Loucy (cell line): ENCODE data around the gene KLHL12.

Experiments
- CTCF ChIP-seq: fragments of 200-600 bp; sonication (generic); conservative IDR thresholded peaks from 2 replicates; pipeline ENCODE4 v1.5.1; 2014; ENCODE audit warnings: mild to moderate bottlenecking, antibody characterized with exemption, low read length
- EZH2phosphoT487 ChIP-seq: fragments of 200-600 bp; IDR thresholded peaks from 2 replicates; pipeline ENCODE4 v1.6.1; 2018; ENCODE audit warnings: antibody characterized with exemption, mild to moderate bottlenecking, moderate library complexity, borderline replicate concordance

- no peak for TF ChIP-seq CTCF
- no peak for TF ChIP-seq EZH2phosphoT487
Measured at GRCh38 chr1:202873026-202873425, 54.0 kb downstream of the KLHL12 start.
